Osteocyte (in vitro differentiated cells): ENCODE data around the gene KRTAP21-3. TPM values are rescaled to one million over a fixed set of nuclear protein-coding genes. Genes with fewer than 3 reads are reported as not detected.

Experiments used
- DNase-seq: peaks from one replicate; pipeline ENCODE4 v3.0.0; 2021; ENCODE audit warnings: mixed read lengths; ENCODE audit not compliant: unreplicated experiment; ENCODE audit errors: extremely low spot score
- H3K27ac Mint-ChIP-seq: one replicate; pipeline ENCODE4 v1.8.0; 2021; ENCODE audit warnings: mild to moderate bottlenecking, mixed read lengths; ENCODE audit not compliant: unreplicated experiment
- H3K27me3 Mint-ChIP-seq: one replicate; pipeline ENCODE4 v1.8.0; 2021; ENCODE audit warnings: mixed read lengths; ENCODE audit not compliant: unreplicated experiment
- H3K36me3 Mint-ChIP-seq: one replicate; pipeline ENCODE4 v1.8.0; 2021; ENCODE audit warnings: mixed read lengths; ENCODE audit not compliant: unreplicated experiment
- H3K4me1 Mint-ChIP-seq: one replicate; pipeline ENCODE4 v1.8.0; 2021; ENCODE audit warnings: mixed read lengths; ENCODE audit not compliant: unreplicated experiment
- H3K4me3 Mint-ChIP-seq: one replicate; pipeline ENCODE4 v1.8.0; 2021; ENCODE audit warnings: mild to moderate bottlenecking, moderate library complexity, mixed read lengths; ENCODE audit not compliant: unreplicated experiment
- H3K9me3 Mint-ChIP-seq: one replicate; pipeline ENCODE4 v1.8.0; 2021; ENCODE audit warnings: mixed read lengths; ENCODE audit not compliant: unreplicated experiment
- total RNA-seq: library from RNA; stranded (reverse); gene quantifications from 2 replicates; pipeline ENCODE4 v1.2.1, GENCODE V29; 2021
- TF ChIP-seq, protein P1 (sequence below): fragments of 200-600 bp; sonication (generic); IDR thresholded peaks from 2 replicates; pipeline ENCODE4 v1.5.0; 2021; ENCODE audit warnings: antibody characterized with exemption, mild to moderate bottlenecking, moderate library complexity

Gene KRTAP21-3
- total RNA-seq, 1 donor from 2014 or later: not detected

- TF ChIP-seq, protein P1, sequence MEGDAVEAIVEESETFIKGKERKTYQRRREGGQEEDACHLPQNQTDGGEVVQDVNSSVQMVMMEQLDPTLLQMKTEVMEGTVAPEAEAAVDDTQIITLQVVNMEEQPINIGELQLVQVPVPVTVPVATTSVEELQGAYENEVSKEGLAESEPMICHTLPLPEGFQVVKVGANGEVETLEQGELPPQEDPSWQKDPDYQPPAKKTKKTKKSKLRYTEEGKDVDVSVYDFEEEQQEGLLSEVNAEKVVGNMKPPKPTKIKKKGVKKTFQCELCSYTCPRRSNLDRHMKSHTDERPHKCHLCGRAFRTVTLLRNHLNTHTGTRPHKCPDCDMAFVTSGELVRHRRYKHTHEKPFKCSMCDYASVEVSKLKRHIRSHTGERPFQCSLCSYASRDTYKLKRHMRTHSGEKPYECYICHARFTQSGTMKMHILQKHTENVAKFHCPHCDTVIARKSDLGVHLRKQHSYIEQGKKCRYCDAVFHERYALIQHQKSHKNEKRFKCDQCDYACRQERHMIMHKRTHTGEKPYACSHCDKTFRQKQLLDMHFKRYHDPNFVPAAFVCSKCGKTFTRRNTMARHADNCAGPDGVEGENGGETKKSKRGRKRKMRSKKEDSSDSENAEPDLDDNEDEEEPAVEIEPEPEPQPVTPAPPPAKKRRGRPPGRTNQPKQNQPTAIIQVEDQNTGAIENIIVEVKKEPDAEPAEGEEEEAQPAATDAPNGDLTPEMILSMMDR: no peak
- Mint-ChIP-seq H3K27ac (no peak overlapping the region), H3K4me3 (no peak overlapping the region), H3K4me1 (no peaks in the 10 kb centered on the region), H3K27me3 (no peaks in the 10 kb centered on the region), H3K9me3 (peaks cover 16% of the 10 kb centered on the region), H3K36me3 (no peaks in the 10 kb centered on the region)
- DNase-seq: no peak
Observed at GRCh38 chr21:30714946-30715345, 3.6 kb downstream of the KRTAP21-3 start.

DNA sequence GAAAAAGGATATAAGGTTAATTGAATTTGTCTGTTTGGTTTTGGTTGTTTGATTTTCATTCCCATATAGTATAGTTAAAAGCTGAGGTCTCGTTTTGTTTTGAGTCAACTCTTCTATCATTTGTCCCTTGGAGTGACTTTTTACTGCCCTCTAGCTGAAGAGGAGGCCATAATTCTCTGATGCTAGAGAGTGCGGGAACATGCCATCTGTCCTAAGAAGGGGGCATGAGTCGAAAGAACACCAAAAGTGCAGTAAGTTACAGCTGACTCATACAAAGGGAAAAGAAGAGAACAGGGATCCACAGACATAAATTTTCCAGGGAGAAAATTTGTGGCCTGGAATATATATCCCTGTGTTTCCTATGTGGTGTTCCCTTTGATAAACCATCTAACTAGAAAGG is 4.1 kb downstream of the KRTAP21-3 start:
- no peaks in the 10 kb centered on the region for H3K27me3 Mint-ChIP-seq
- no peaks in the 10 kb centered on the region for H3K4me1 Mint-ChIP-seq
- H3K36me3 Mint-ChIP-seq: no peaks in the 10 kb centered on the region
- peaks cover 16% of the 10 kb centered on the region for H3K9me3 Mint-ChIP-seq
- no peak overlapping the region for H3K4me3 Mint-ChIP-seq
- DNase-seq: no peak
- H3K27ac Mint-ChIP-seq: no peak overlapping the region
- TF ChIP-seq, protein P1: no peak

DNA sequence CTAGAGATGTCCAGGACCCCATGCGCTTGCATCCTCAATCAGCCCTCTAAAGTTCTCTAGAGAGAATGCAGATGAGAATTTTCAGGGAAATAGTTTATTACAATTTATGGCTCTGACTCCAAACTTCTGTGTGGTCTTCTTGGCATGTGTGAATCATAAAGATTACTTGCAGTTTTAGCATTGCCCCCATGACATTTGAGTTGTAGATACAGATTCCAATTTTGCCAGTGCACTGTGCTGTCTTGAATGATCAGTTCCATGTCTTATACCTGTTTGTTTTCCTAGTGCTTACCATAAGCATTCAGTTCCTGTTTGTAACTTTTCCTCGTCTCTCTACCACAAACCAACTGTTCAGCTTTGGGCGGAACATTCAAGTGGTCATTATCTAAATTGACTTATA is 4.8 kb downstream of the KRTAP21-3 start:
- no peak overlapping the region for H3K4me3 Mint-ChIP-seq
- no peak for DNase-seq
- no peak overlapping the region for H3K27ac Mint-ChIP-seq
- no peaks in the 10 kb centered on the region for H3K4me1 Mint-ChIP-seq
- peaks cover 16% of the 10 kb centered on the region for H3K9me3 Mint-ChIP-seq
- H3K27me3 Mint-ChIP-seq: no peaks in the 10 kb centered on the region
- TF ChIP-seq, protein P1: no peak
- H3K36me3 Mint-ChIP-seq: no peaks in the 10 kb centered on the region

DNA sequence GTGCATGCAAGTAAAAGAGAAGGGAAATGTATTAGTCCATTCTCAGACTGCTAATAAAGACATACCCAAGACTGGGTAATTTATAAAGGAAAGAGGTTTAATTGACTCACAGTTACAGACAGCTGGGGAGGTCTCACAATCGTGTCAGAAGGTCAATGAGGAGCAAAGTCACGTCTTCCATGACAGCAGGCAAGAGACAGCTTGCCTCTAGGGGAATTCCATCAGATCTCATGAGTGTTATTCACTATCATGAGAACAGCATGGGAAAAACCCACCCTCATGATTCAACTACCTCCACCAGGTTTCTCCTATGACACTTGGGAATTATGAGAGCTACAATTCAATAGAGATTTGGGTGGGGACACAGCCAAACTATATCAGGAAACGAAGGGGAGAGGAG is 8.1 kb downstream of the KRTAP21-3 start:
- peaks cover 16% of the 10 kb centered on the region for H3K9me3 Mint-ChIP-seq

GRCh38 chr21:30707409-30707808 is 11.2 kb downstream of the KRTAP21-3 start:
- H3K9me3 Mint-ChIP-seq: peaks cover 13% of the 10 kb centered on the region
- no peak overlapping the region for H3K4me3 Mint-ChIP-seq
- no peak for DNase-seq
- TF ChIP-seq, protein P1: no peak
- no peaks in the 10 kb centered on the region for H3K27me3 Mint-ChIP-seq
- H3K4me1 Mint-ChIP-seq: no peaks in the 10 kb centered on the region
- no peaks in the 10 kb centered on the region for H3K36me3 Mint-ChIP-seq
- no peak overlapping the region for H3K27ac Mint-ChIP-seq

More for the DNA sequence above, 8.1 kb downstream of the KRTAP21-3 start:
- no peaks in the 10 kb centered on the region for H3K4me1 Mint-ChIP-seq
- no peak overlapping the region for H3K27ac Mint-ChIP-seq
- DNase-seq: no peak
- TF ChIP-seq, protein P1: no peak
- no peaks in the 10 kb centered on the region for H3K36me3 Mint-ChIP-seq
- no peak overlapping the region for H3K4me3 Mint-ChIP-seq
- no peaks in the 10 kb centered on the region for H3K27me3 Mint-ChIP-seq
